Stimulated activated CD4-positive, alpha-beta T cell treated with anti-CD3 and anti-CD28 coated beads, TNF-alpha, amount 100 ng/mL, for 24 hours (primary cell): ENCODE results near the gene AHI1.

Experiments
- DNase-seq, 3 experiments: peaks; one replicate each; pipeline ENCODE4 v3.0.0-alpha.2; 2020; ENCODE audit warnings: low read depth in 3 of 3

The AHI1 gene

GRCh38 chr6:135497412-135498184 lies at the start of gene AHI1:
Gene AHI1 (minus strand): TSS chr6:135497740. CDS start chr6:135492237, 5,503 bp downstream.
- DNase-seq: peak; percentile 81 to 90 (median 86)

- no peak for DNase-seq
These were observed 49.3 kb upstream of the AHI1 start for GRCh38 chr6:135546680-135547418.

- no peak for DNase-seq
These were observed 48.7 kb upstream of the AHI1 start for GRCh38 chr6:135546206-135546605.

GRCh38 chr6:135540207-135540840 lies 42.8 kb upstream of the AHI1 start:
- no peak for DNase-seq

- DNase-seq: peak; percentile 11 to 32 (median 13)
These were observed 40.3 kb upstream of the AHI1 start for GRCh38 chr6:135537741-135538301.

- no peak for DNase-seq
These were observed 38.5 kb upstream of the AHI1 start for GRCh38 chr6:135535989-135536414.

- no peak for DNase-seq
These were observed 37.3 kb upstream of the AHI1 start for GRCh38 chr6:135534773-135535380.

- no peak for DNase-seq
These were observed 35.0 kb upstream of the AHI1 start for GRCh38 chr6:135532559-135532958.

- no peak for DNase-seq
These were observed 34.5 kb upstream of the AHI1 start for GRCh38 chr6:135531954-135532490.

GRCh38 chr6:135530113-135530512 lies 32.6 kb upstream of the AHI1 start:
- DNase-seq: no peak

GRCh38 chr6:135527960-135528249 lies 30.4 kb upstream of the AHI1 start:
- no peak for DNase-seq

GRCh38 chr6:135527116-135527959 lies 29.8 kb upstream of the AHI1 start:
- no peak for DNase-seq

- DNase-seq: no peak
These were observed 28.1 kb upstream of the AHI1 start for GRCh38 chr6:135525594-135525993.

- DNase-seq: no peak
These were observed 25.6 kb upstream of the AHI1 start for GRCh38 chr6:135522965-135523692.

GRCh38 chr6:135521431-135521830 lies 23.9 kb upstream of the AHI1 start:
- no peak for DNase-seq

- no peak for DNase-seq
These were observed 23.2 kb upstream of the AHI1 start for GRCh38 chr6:135520781-135521180.

GRCh38 chr6:135519348-135519747 lies 21.8 kb upstream of the AHI1 start:
- no peak for DNase-seq

- no peak for DNase-seq
These were observed 20.0 kb upstream of the AHI1 start for GRCh38 chr6:135517527-135517926.

GRCh38 chr6:135514706-135515105 lies 17.2 kb upstream of the AHI1 start:
- no peak for DNase-seq
